Gastroesophageal sphincter (tissue), 3 donors: ENCODE measurements around the gene TMEM255B.

Experiments used
- POLR2A ChIP-seq, 2 donors: fragments of 450-650 bp; IDR thresholded peaks; one replicate each; pipeline ENCODE4 v1.6.1; 2017; ENCODE audit warnings: antibody characterized with exemption in 2 of 2, mild to moderate bottlenecking in 2 of 2, moderate library complexity in 1 of 2
- POLR2AphosphoS5 ChIP-seq: sonication (generic); formaldehyde crosslinking; IDR thresholded peaks from one replicate; pipeline ENCODE4 v1.6.1; 2017; ENCODE audit warnings: antibody characterized with exemption
- TF ChIP-seq, protein P1 (sequence below), 4 experiments: fragments of 200-600 bp in 2 of 4; fragments of 450-650 bp in 2 of 4; sonication (generic) in 1 of 4; IDR thresholded peaks; one replicate each; pipeline ENCODE4 v1.5.1; 2017 to 2019; ENCODE audit warnings: antibody characterized with exemption in 4 of 4, mild to moderate bottlenecking in 2 of 4, moderate library complexity in 2 of 4

DNA sequence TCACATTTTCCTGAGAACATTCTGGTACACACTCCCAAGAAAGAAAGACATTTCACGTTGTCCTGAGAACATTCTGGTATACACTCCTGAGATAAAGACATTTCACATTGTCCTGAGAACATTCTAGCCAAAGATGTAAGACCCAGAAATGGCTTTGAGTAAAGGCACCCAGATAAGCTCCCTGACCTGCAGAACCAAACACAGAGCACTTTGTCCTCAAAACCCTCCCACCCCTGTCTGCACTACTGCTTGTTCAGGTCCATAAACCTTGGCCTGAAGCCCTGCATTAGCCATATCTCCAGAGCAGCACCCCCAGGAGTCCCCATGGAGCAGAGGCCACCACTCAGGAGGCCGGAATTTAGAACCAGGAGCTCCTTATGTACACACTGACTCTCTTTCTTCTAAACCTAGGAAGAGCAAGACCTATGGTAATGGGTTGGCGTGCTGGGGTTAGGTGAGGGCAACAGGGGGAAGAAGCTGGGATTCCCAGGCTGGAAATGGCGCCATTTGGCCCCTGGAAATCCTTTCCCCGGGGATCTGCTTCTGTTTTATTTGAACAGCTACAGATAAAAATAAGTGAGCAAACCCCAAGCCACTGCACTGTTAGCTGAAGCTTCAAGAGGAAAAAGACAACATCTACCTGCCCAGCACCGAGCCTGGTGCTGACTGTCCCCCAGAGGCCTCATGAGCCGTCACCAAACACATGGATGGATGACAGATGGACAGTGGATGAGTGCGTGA, 91.1 kb downstream of the TMEM255B start:
- TF ChIP-seq, protein P1, sequence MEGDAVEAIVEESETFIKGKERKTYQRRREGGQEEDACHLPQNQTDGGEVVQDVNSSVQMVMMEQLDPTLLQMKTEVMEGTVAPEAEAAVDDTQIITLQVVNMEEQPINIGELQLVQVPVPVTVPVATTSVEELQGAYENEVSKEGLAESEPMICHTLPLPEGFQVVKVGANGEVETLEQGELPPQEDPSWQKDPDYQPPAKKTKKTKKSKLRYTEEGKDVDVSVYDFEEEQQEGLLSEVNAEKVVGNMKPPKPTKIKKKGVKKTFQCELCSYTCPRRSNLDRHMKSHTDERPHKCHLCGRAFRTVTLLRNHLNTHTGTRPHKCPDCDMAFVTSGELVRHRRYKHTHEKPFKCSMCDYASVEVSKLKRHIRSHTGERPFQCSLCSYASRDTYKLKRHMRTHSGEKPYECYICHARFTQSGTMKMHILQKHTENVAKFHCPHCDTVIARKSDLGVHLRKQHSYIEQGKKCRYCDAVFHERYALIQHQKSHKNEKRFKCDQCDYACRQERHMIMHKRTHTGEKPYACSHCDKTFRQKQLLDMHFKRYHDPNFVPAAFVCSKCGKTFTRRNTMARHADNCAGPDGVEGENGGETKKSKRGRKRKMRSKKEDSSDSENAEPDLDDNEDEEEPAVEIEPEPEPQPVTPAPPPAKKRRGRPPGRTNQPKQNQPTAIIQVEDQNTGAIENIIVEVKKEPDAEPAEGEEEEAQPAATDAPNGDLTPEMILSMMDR (IDR thresholded peaks at IDR 0.05): no peak
- TF ChIP-seq POLR2A (IDR thresholded peaks at IDR 0.05) (no peak), POLR2AphosphoS5 (no peak)
